SK-N-SH (cell line): ENCODE data around the gene RGS10. TPM values are rescaled to one million over a fixed set of nuclear protein-coding genes. Genes with fewer than 3 reads are reported as not detected.

Experiments used
- CTCF ChIA-PET: fragments of 300-600, 350-600 bp; formaldehyde crosslinking; extraction: SDS; loops from one replicate; lab custom pipeline; 2021; lab: Yijun Ruan, JAX
- POLR2A ChIA-PET: fragments of 350-600 bp; sonication (Branson Sonifier 250); formaldehyde crosslinking; extraction: SDS; loops from one replicate; lab custom pipeline; 2020; ENCODE audit warnings: antibody characterized with exemption, inconsistent platforms; lab: Yijun Ruan, JAX
- DNase-seq: peaks from one replicate; pipeline ENCODE4 v3.0.0; 2012
- H2AFZ ChIP-seq: fragments of 200-600 bp; sonication (generic); 2 replicates; pipeline ENCODE4 v1.8.1; 2016; ENCODE audit warnings: antibody characterized with exemption, mild to moderate bottlenecking, low read depth
- H3F3A ChIP-seq: fragments of 200-600 bp; sonication (generic); replicated peaks from 2 replicates; pipeline ENCODE3; 2016; ENCODE audit warnings: antibody characterized with exemption, mild to moderate bottlenecking; ENCODE audit not compliant: insufficient read depth
- H3K27ac ChIP-seq, 2 experiments: fragments of 200-500 bp in 1 of 2; fragments of 200-600 bp in 1 of 2; sonication (Bioruptor generic) in 1 of 2; sonication (generic), shearing (Covaris generic) in 1 of 2; 2 replicates each; pipeline versions ENCODE4 v1.5.1 to v1.6.1; 2014 to 2016; ENCODE audit warnings: low read depth in 2 of 2, inconsistent platforms in 1 of 2, low read length in 1 of 2, mild to moderate bottlenecking in 1 of 2, mixed read lengths in 1 of 2
- H3K27me3 ChIP-seq: fragments of 200-600 bp; sonication (generic), shearing (Covaris generic); 2 replicates; pipeline ENCODE4 v1.6.1; 2016; ENCODE audit warnings: mixed run types; ENCODE audit not compliant: insufficient read depth
- H3K36me3 ChIP-seq, 2 experiments: fragments of 200-500 bp in 1 of 2; fragments of 200-600 bp in 1 of 2; sonication (Bioruptor generic) in 1 of 2; sonication (generic) in 1 of 2; replicated peaks in 1 of 2; 2 replicates each; pipeline versions ENCODE3 to v1.5.1; 2014 to 2016; ENCODE audit warnings: low read length in 1 of 2, mild to moderate bottlenecking in 1 of 2; ENCODE audit not compliant: insufficient read depth in 2 of 2, control insufficient read depth in 1 of 2
- H3K4me1 ChIP-seq, 2 experiments: fragments of 200-500 bp in 1 of 2; fragments of 200-600 bp in 1 of 2; sonication (Bioruptor generic) in 1 of 2; sonication (generic), shearing (Covaris generic) in 1 of 2; 2 replicates each; pipeline versions ENCODE4 v1.5.1 to v1.6.1; 2014 to 2016; ENCODE audit warnings: low read depth in 1 of 2, low read length in 1 of 2, mixed run types in 1 of 2; ENCODE audit not compliant: insufficient read depth in 2 of 2, control insufficient read depth in 1 of 2
- H3K4me2 ChIP-seq: fragments of 200-600 bp; sonication (generic), shearing (Covaris generic); 2 replicates; pipeline ENCODE4 v1.6.1; 2017; ENCODE audit warnings: mixed run types
- H3K4me3 ChIP-seq, 2 experiments: fragments of 200-500 bp in 1 of 2; fragments of 200-600 bp in 1 of 2; sonication (Bioruptor generic) in 1 of 2; sonication (generic), shearing (Covaris generic) in 1 of 2; 2 replicates each; pipeline versions ENCODE4 v1.5.1 to v1.8.1; 2014 to 2016; ENCODE audit warnings: low read depth in 2 of 2, inconsistent platforms in 1 of 2, low read length in 1 of 2, mild to moderate bottlenecking in 1 of 2, mixed read lengths in 1 of 2, moderate library complexity in 1 of 2
- H3K79me2 ChIP-seq: fragments of 200-600 bp; sonication (generic); 2 replicates; pipeline ENCODE4 v1.8.1; 2017; ENCODE audit warnings: mild to moderate bottlenecking; ENCODE audit not compliant: insufficient read depth
- H3K9ac ChIP-seq: fragments of 200-600 bp; sonication (generic); 2 replicates; pipeline ENCODE4 v1.6.1; 2017; ENCODE audit warnings: mixed run types
- H3K9me2 ChIP-seq: fragments of 200-600 bp; sonication (generic); 2 replicates; pipeline ENCODE4 v1.6.1; 2017; ENCODE audit warnings: mixed run types
- H3K9me3 ChIP-seq: fragments of 200-600 bp; sonication (generic); 2 replicates; pipeline ENCODE4 v1.6.1; 2017; ENCODE audit warnings: mixed run types, mild to moderate bottlenecking, moderate library complexity
- H4K20me1 ChIP-seq: fragments of 200-600 bp; sonication (generic); 2 replicates; pipeline ENCODE4 v1.6.1; 2017; ENCODE audit warnings: mild to moderate bottlenecking, mixed run types; ENCODE audit not compliant: insufficient read depth
- FOXJ3 ChIP-seq: sonication (generic); formaldehyde crosslinking; IDR thresholded peaks from 2 replicates; pipeline ENCODE4 v1.5.1; 2020; ENCODE audit warnings: mild to moderate bottlenecking, missing genetic modification reagents
- FOXM1 ChIP-seq: IDR thresholded peaks from 2 replicates; pipeline ENCODE4 v1.4.0; 2012; ENCODE audit warnings: low read depth, mild to moderate bottlenecking
- GABPA ChIP-seq: IDR thresholded peaks from 2 replicates; pipeline ENCODE4 v1.4.0; 2012; ENCODE audit warnings: low read depth, mild to moderate bottlenecking
- JUND ChIP-seq: IDR thresholded peaks from 2 replicates; pipeline ENCODE4 v1.4.0; 2012
- MXI1 ChIP-seq: IDR thresholded peaks from 2 replicates; pipeline ENCODE4 v1.6.1; 2012; ENCODE audit warnings: mild to moderate bottlenecking, low read depth, low read length, improper control_type of control experiment
- NRF1 ChIP-seq: IDR thresholded peaks from 2 replicates; pipeline ENCODE4 v1.6.1; 2012; ENCODE audit warnings: low read depth, mild to moderate bottlenecking, low read length
- RFX5 ChIP-seq: IDR thresholded peaks from 2 replicates; pipeline ENCODE4 v1.6.1; 2012; ENCODE audit warnings: mild to moderate bottlenecking, improper control_type of control experiment, low read length
- RXRA ChIP-seq: IDR thresholded peaks from 2 replicates; pipeline ENCODE4 v1.4.0; 2012; ENCODE audit warnings: low read depth, mild to moderate bottlenecking, borderline replicate concordance
- SIN3A ChIP-seq: IDR thresholded peaks from 2 replicates; pipeline ENCODE4 v1.6.1; 2012; ENCODE audit warnings: low read depth, mild to moderate bottlenecking, low read length, moderate library complexity, borderline replicate concordance
- TCF12 ChIP-seq: IDR thresholded peaks from 2 replicates; pipeline ENCODE4 v1.4.0; 2012
- YY1 ChIP-seq: IDR thresholded peaks from 2 replicates; pipeline ENCODE4 v1.4.0; 2012; ENCODE audit warnings: low read depth, mild to moderate bottlenecking
- WGBS: methylation state at CpG from one replicate; pipeline ENCODE4 v1.1.6; 2017; ENCODE audit warnings: low lambda C conversion rate; 5-methylcytosine and 5-hydroxymethylcytosine counted together
- polyA plus RNA-seq, 3 experiments: library from polyadenylated mRNA; depleted of rRNA; stranded (reverse); fragments of >200 nt; gene quantifications; 2 replicates each; pipeline ENCODE4 v1.2.3, GENCODE V29; 2012
- TF ChIP-seq, protein P1 (sequence below): fragments of 150-350 bp; IDR thresholded peaks from 2 replicates; pipeline ENCODE4 v1.6.1; 2017; ENCODE audit warnings: antibody characterized with exemption, low read length, low read depth, borderline replicate concordance
- TF ChIP-seq, protein P2 (sequence below): IDR thresholded peaks from 2 replicates; pipeline ENCODE4 v1.4.0; 2012; ENCODE audit warnings: low read depth, borderline replicate concordance
- TF ChIP-seq, protein P3 (sequence below): IDR thresholded peaks from 2 replicates; pipeline ENCODE4 v1.4.0; 2012; ENCODE audit warnings: low read depth

The RGS10 gene
- polyA plus RNA-seq, 1 of the 3 experiments (the other 2 are of a cell fraction): 44.6 TPM

DNA sequence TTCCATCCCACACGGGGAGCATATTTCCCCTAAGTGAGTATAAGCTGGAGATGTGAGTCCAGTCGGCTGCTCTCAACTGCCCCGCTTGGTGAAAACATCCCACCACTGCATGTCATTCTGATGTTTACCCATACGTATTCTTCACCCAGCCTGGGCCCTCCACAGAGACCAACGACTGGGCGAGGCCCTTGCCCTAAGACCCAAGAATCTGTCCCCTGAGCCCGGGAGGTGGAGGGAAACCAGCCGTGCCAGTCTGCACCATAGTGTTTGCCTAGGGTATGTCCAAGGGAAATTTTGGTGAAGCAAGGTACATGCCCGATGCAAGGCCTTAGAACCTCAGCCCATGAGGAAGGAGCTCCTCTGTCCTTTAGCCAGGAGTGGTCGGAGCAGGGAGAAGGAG is 67.9 kb downstream of the RGS10 start:
- DNase-seq: no peak
- H3K79me2 ChIP-seq: no peaks in the 10 kb centered on the region
- H3K27ac ChIP-seq: no peak overlapping the region
- no peaks in the 10 kb centered on the region; the same call in 1 of the 2 replicates for H3K27me3 ChIP-seq
- ChIA-PET CTCF (interaction anchor here (1.0 to 1.4 kb wide), 4 partner anchors 14 to 268 kb away, joined by 3 to 7 read pairs (median 4); no protein-coding TSS in a partner anchor), POLR2A (no interaction called here)
- no peaks in the 10 kb centered on the region for H3F3A ChIP-seq
- no peaks in the 10 kb centered on the region for H3K9me2 ChIP-seq
- H4K20me1 ChIP-seq: no peaks in the 10 kb centered on the region
- no peak overlapping the region for H3K9ac ChIP-seq
- no peak overlapping the region for H2AFZ ChIP-seq
- TF ChIP-seq, protein P1, sequence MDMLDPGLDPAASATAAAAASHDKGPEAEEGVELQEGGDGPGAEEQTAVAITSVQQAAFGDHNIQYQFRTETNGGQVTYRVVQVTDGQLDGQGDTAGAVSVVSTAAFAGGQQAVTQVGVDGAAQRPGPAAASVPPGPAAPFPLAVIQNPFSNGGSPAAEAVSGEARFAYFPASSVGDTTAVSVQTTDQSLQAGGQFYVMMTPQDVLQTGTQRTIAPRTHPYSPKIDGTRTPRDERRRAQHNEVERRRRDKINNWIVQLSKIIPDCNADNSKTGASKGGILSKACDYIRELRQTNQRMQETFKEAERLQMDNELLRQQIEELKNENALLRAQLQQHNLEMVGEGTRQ: no peak
- TF ChIP-seq, protein P2, sequence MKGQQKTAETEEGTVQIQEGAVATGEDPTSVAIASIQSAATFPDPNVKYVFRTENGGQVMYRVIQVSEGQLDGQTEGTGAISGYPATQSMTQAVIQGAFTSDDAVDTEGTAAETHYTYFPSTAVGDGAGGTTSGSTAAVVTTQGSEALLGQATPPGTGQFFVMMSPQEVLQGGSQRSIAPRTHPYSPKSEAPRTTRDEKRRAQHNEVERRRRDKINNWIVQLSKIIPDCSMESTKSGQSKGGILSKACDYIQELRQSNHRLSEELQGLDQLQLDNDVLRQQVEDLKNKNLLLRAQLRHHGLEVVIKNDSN: no peak
- TF ChIP-seq, protein P3, sequence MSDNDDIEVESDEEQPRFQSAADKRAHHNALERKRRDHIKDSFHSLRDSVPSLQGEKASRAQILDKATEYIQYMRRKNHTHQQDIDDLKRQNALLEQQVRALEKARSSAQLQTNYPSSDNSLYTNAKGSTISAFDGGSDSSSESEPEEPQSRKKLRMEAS: no peak
- TF ChIP-seq TCF12: no peak
- peaks cover 0 to 5% of the 10 kb centered on the region in 2 experiments; a peak in 1 of 4 replicates for H3K4me1 ChIP-seq
- H3K9me3 ChIP-seq: no peaks in the 10 kb centered on the region
- no peaks in the 10 kb centered on the region for H3K36me3 ChIP-seq
- H3K4me3 ChIP-seq: no peak overlapping the region
- WGBS: 65% methylated on average over 10 of the region's 10 CpGs
- no peak overlapping the region for H3K4me2 ChIP-seq

DNA sequence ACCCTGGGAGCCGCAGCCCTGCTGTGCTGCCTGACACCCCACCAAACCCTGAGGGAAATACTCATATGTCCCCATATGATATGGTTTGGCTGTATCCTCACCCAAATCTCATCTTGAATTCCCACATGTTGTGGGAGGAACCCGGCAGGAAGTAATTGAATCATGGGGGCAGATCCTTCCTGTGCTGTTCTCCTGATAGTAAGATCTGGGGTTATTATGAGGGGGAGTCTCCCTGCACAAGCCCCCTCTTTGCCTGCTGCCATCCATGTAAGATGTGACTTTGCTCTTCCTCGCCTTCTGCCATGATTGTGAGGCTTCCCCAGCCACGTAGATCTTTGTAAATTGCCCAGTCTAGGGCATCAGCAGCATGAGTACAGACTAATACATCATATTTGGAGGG is 68.7 kb downstream of the RGS10 start:
- H3K9me3 ChIP-seq: no peaks in the 10 kb centered on the region
- H2AFZ ChIP-seq: no peak overlapping the region
- no peak overlapping the region for H3K4me2 ChIP-seq
- 50% methylated on average over 4 of the region's 4 CpGs for WGBS
- TF ChIP-seq RXRA: no peak
- TF ChIP-seq MXI1: no peak
- TF ChIP-seq, protein P3: no peak
- no peak for TF ChIP-seq NRF1
- TF ChIP-seq SIN3A: no peak
- TF ChIP-seq GABPA: no peak
- TF ChIP-seq YY1: no peak
- TF ChIP-seq TCF12: no peak
- no peak for TF ChIP-seq JUND
- TF ChIP-seq FOXM1: no peak
- no peak for TF ChIP-seq FOXJ3 (CRISPR knock-in tag)
- TF ChIP-seq RFX5: no peak
- CTCF ChIA-PET: interaction anchor here (1.0 to 1.4 kb wide), 2 partner anchors 14 to 267 kb away, joined by 3 to 7 read pairs; no protein-coding TSS in a partner anchor
- no peaks in the 10 kb centered on the region for H3K36me3 ChIP-seq
- POLR2A ChIA-PET: no interaction called here
- no peak overlapping the region for H3K9ac ChIP-seq
- H3K4me1 ChIP-seq: no peaks in the 10 kb centered on the region
- no peak overlapping the region for H3K4me3 ChIP-seq
- H3K9me2 ChIP-seq: no peaks in the 10 kb centered on the region
- no peaks in the 10 kb centered on the region for H3F3A ChIP-seq
- H3K27me3 ChIP-seq: no peaks in the 10 kb centered on the region; the same call in 1 of the 2 replicates
- H4K20me1 ChIP-seq: no peaks in the 10 kb centered on the region
- no peak for DNase-seq
- no peak overlapping the region for H3K27ac ChIP-seq
- H3K79me2 ChIP-seq: no peaks in the 10 kb centered on the region
